Liver (tissue), 9 donors: ENCODE data around the gene SLC35E1. TPM values are rescaled to one million over a fixed set of nuclear protein-coding genes. Genes with fewer than 3 reads are reported as not detected.

Experiments used
- DNase-seq: peaks from one replicate; pipeline ENCODE4 v3.0.0-alpha.2; 2017; ENCODE audit warnings: low spot score
- H3K27ac ChIP-seq, 2 donors: one replicate each; pipeline ENCODE4 v1.7.0; 2013; ENCODE audit warnings: inconsistent platforms in 2 of 2, low read length in 2 of 2, control low read depth in 1 of 2, low read depth in 1 of 2, mild to moderate bottlenecking in 1 of 2
- H3K27me3 ChIP-seq, 4 donors: one replicate each; pipeline versions ENCODE4 v1.6.1 to v1.7.0; 2013; ENCODE audit warnings: low read length in 3 of 4, inconsistent platforms in 1 of 4, mild to moderate bottlenecking in 1 of 4, moderate library complexity in 1 of 4; ENCODE audit not compliant: control insufficient read depth in 4 of 4, insufficient read depth in 4 of 4
- H3K36me3 ChIP-seq, 4 donors: one replicate each; pipeline versions ENCODE4 v1.6.1 to v1.7.0; 2013; ENCODE audit warnings: low read length in 3 of 4, mild to moderate bottlenecking in 3 of 4, low read depth in 1 of 4, moderate library complexity in 1 of 4; ENCODE audit not compliant: control insufficient read depth in 4 of 4, insufficient read depth in 3 of 4
- H3K4me1 ChIP-seq, 4 donors: one replicate each; pipeline versions ENCODE4 v1.6.1 to v1.7.0; 2013; ENCODE audit warnings: low read length in 3 of 4, mild to moderate bottlenecking in 3 of 4, moderate library complexity in 1 of 4; ENCODE audit not compliant: control insufficient read depth in 4 of 4, insufficient read depth in 4 of 4
- H3K4me3 ChIP-seq, 3 donors: one replicate each; pipeline versions ENCODE4 v1.6.1 to v1.7.0; 2013; ENCODE audit warnings: low read length in 3 of 3, control low read depth in 1 of 3, low read depth in 1 of 3, mild to moderate bottlenecking in 1 of 3
- H3K9ac ChIP-seq, 2 donors: one replicate each; pipeline ENCODE4 v1.7.0; 2013; ENCODE audit warnings: low read length in 2 of 2, mild to moderate bottlenecking in 2 of 2, moderate library complexity in 2 of 2, control low read depth in 1 of 2, low read depth in 1 of 2
- H3K9me3 ChIP-seq, 4 donors: one replicate each; pipeline versions ENCODE4 v1.6.1 to v1.7.0; 2013; ENCODE audit warnings: low read length in 3 of 4; ENCODE audit not compliant: control insufficient read depth in 4 of 4
- EGR1 ChIP-seq, 2 donors: IDR thresholded peaks; 2 replicates each; pipeline ENCODE4 v1.6.1; 2016 to 2018; ENCODE audit warnings: antibody characterized with exemption in 2 of 2, low read depth in 2 of 2
- FOXA2 ChIP-seq: IDR thresholded peaks from 2 replicates; pipeline ENCODE4 v1.6.1; 2016; ENCODE audit warnings: antibody characterized with exemption
- HNF4A ChIP-seq, 2 donors: conservative IDR thresholded peaks; 2 replicates each; pipeline ENCODE4 v1.6.1; 2016; ENCODE audit warnings: antibody characterized with exemption in 2 of 2, mild to moderate bottlenecking in 2 of 2
- HNF4G ChIP-seq: IDR thresholded peaks from 2 replicates; pipeline ENCODE4 v1.6.1; 2016; ENCODE audit warnings: antibody characterized with exemption
- JUND ChIP-seq, 2 donors: IDR thresholded peaks; 2 replicates each; pipeline ENCODE4 v1.6.1; 2016; ENCODE audit warnings: antibody characterized with exemption in 2 of 2
- RAD21 ChIP-seq, 2 donors: IDR thresholded peaks; 2 replicates each; pipeline ENCODE4 v1.6.1; 2016; ENCODE audit warnings: antibody characterized with exemption in 2 of 2, mild to moderate bottlenecking in 2 of 2
- RXRA ChIP-seq, 2 donors: IDR thresholded peaks; 2 replicates each; pipeline ENCODE4 v1.6.1; 2017 to 2018; ENCODE audit warnings: antibody characterized with exemption in 2 of 2, mild to moderate bottlenecking in 1 of 2
- TAF1 ChIP-seq: conservative IDR thresholded peaks from 2 replicates; pipeline ENCODE4 v1.6.1; 2016; ENCODE audit warnings: antibody characterized with exemption, mild to moderate bottlenecking
- YY1 ChIP-seq: IDR thresholded peaks from 2 replicates; pipeline ENCODE4 v1.6.1; 2016; ENCODE audit warnings: antibody characterized with exemption, mild to moderate bottlenecking
- ZBTB33 ChIP-seq: IDR thresholded peaks from 2 replicates; pipeline ENCODE4 v1.6.1; 2016; ENCODE audit warnings: antibody characterized with exemption
- WGBS: extraction: QIAGEN DNeasy Blood & Tissue Kit; methylation state at CpG from one replicate; pipeline ENCODE4 v1.1.7; 2013; 5-methylcytosine and 5-hydroxymethylcytosine counted together
- polyA plus RNA-seq, 2 donors: library from polyadenylated mRNA; stranded (reverse) in 1 of 2; unstranded in 1 of 2; fragments of 200-250 nt in 1 of 2; fragments of >200 nt in 1 of 2; fragmentation: Nextera tagmentation in 1 of 2; extraction: Ambion mirVana in 1 of 2; gene quantifications; one replicate each; pipeline versions ENCODE4 v1.2.1 to v1.2.3, GENCODE V29; 2013 to 2015
- total RNA-seq, 2 donors: library from RNA; depleted of rRNA; stranded (reverse); fragments of >200 nt; gene quantifications; one replicate each; pipeline ENCODE4 v1.2.3, GENCODE V29; 2014
- TF ChIP-seq, protein P1 (sequence below): IDR thresholded peaks from 2 replicates; pipeline ENCODE4 v1.6.1; 2016; ENCODE audit warnings: antibody characterized with exemption
- TF ChIP-seq, protein P2 (sequence below): fragments of 150-350 bp; IDR thresholded peaks from 2 replicates; pipeline ENCODE4 v1.5.1; 2017; ENCODE audit warnings: improper control_type of control experiment, low read depth, low read length; ENCODE audit not compliant: missing input control
- TF ChIP-seq, protein P3 (sequence below): IDR thresholded peaks from 2 replicates; pipeline ENCODE4 v1.6.1; 2016; ENCODE audit warnings: antibody characterized with exemption, mild to moderate bottlenecking
- donor health status: healthy.
- donor health status: healthy.
- donor health status: healthy.
- donor health status: healthy.
- donor health status: healthy.

SLC35E1 gene
- total and polyA plus RNA-seq, 4 donors, result 11.2 to 20.5 (median 12.1) TPM

DNA sequence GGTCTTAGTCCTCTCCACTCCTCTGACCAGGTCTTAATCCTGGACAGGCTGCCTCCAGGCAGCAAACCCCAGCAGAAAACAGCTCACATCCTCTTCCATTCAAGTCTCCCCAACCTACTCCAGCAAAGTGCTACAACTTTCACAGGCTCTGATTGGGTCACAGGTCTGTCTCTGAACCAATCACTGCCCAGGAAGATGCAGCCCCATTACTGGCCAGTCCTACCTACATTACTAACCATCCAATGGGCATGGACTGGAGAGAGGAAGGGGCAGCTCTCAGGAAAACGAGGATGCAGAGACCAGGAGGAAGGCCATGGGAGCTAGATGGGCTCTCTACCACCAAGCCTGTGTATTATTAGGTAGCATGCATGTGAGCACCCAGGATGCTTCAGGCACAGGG, 43.6 kb upstream of the SLC35E1 start:
- TF ChIP-seq, protein P1, sequence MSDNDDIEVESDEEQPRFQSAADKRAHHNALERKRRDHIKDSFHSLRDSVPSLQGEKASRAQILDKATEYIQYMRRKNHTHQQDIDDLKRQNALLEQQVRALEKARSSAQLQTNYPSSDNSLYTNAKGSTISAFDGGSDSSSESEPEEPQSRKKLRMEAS, result no peak
- TF ChIP-seq HNF4A (conservative IDR thresholded peaks at IDR 0.05) (no peak), HNF4G (no peak), RAD21 (IDR thresholded peaks at IDR 0.05) (no peak), ZBTB33 (no peak), TAF1 (no peak), JUND (IDR thresholded peaks at IDR 0.05) (no peak), RXRA (IDR thresholded peaks at IDR 0.05) (no peak), FOXA2 (no peak)
- TF ChIP-seq, protein P2, sequence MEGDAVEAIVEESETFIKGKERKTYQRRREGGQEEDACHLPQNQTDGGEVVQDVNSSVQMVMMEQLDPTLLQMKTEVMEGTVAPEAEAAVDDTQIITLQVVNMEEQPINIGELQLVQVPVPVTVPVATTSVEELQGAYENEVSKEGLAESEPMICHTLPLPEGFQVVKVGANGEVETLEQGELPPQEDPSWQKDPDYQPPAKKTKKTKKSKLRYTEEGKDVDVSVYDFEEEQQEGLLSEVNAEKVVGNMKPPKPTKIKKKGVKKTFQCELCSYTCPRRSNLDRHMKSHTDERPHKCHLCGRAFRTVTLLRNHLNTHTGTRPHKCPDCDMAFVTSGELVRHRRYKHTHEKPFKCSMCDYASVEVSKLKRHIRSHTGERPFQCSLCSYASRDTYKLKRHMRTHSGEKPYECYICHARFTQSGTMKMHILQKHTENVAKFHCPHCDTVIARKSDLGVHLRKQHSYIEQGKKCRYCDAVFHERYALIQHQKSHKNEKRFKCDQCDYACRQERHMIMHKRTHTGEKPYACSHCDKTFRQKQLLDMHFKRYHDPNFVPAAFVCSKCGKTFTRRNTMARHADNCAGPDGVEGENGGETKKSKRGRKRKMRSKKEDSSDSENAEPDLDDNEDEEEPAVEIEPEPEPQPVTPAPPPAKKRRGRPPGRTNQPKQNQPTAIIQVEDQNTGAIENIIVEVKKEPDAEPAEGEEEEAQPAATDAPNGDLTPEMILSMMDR, result no peak
- TF ChIP-seq, protein P3, sequence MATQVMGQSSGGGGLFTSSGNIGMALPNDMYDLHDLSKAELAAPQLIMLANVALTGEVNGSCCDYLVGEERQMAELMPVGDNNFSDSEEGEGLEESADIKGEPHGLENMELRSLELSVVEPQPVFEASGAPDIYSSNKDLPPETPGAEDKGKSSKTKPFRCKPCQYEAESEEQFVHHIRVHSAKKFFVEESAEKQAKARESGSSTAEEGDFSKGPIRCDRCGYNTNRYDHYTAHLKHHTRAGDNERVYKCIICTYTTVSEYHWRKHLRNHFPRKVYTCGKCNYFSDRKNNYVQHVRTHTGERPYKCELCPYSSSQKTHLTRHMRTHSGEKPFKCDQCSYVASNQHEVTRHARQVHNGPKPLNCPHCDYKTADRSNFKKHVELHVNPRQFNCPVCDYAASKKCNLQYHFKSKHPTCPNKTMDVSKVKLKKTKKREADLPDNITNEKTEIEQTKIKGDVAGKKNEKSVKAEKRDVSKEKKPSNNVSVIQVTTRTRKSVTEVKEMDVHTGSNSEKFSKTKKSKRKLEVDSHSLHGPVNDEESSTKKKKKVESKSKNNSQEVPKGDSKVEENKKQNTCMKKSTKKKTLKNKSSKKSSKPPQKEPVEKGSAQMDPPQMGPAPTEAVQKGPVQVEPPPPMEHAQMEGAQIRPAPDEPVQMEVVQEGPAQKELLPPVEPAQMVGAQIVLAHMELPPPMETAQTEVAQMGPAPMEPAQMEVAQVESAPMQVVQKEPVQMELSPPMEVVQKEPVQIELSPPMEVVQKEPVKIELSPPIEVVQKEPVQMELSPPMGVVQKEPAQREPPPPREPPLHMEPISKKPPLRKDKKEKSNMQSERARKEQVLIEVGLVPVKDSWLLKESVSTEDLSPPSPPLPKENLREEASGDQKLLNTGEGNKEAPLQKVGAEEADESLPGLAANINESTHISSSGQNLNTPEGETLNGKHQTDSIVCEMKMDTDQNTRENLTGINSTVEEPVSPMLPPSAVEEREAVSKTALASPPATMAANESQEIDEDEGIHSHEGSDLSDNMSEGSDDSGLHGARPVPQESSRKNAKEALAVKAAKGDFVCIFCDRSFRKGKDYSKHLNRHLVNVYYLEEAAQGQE, result no peak
- Histone ChIP-seq H3K4me1 (peaks cover 2 to 30% (median 16%) of the 10 kb centered on the region in 4 donors), H3K9ac (no peak overlapping the region), H3K4me3 (no peak overlapping the region), H3K9me3 (no peaks in the 10 kb centered on the region), H3K27me3 (no peaks in the 10 kb centered on the region), H3K36me3 (no peaks in the 10 kb centered on the region), H3K27ac (no peak overlapping the region)
- DNase-seq, result no peak
- 83% methylated on average over 1 of the region's 1 CpG for WGBS

- H3K27me3 ChIP-seq, result no peaks in the 10 kb centered on the region
- no peak overlapping the region for H3K27ac ChIP-seq
- no peak overlapping the region for H3K9ac ChIP-seq
- 65% methylated on average over 2 of the region's 2 CpGs for WGBS
- TF ChIP-seq HNF4A (conservative IDR thresholded peaks at IDR 0.05), result no peak
- TF ChIP-seq, protein P2, result no peak
- TF ChIP-seq TAF1, result no peak
- TF ChIP-seq RXRA (IDR thresholded peaks at IDR 0.05), result no peak
- TF ChIP-seq, protein P3, result no peak
- no peak for TF ChIP-seq JUND (IDR thresholded peaks at IDR 0.05)
- no peak for TF ChIP-seq YY1
- TF ChIP-seq, protein P1, result no peak
- no peak for TF ChIP-seq ZBTB33
- TF ChIP-seq FOXA2, result no peak
- TF ChIP-seq EGR1 (IDR thresholded peaks at IDR 0.05; ENCODE audit: low read depth in 2 of 2), result no peak
- no peaks in the 10 kb centered on the region for H3K36me3 ChIP-seq
- peaks cover 2 to 22% (median 9%) of the 10 kb centered on the region in 4 donors for H3K4me1 ChIP-seq
- no peak for DNase-seq
- H3K9me3 ChIP-seq, result no peaks in the 10 kb centered on the region
- H3K4me3 ChIP-seq, result no peak overlapping the region
Observed at GRCh38 chr19:16614941-16615340, 42.7 kb upstream of the SLC35E1 start.
